Tibial nerve (tissue), 4 donors: ENCODE results near the gene CCDC88C. TPM values are rescaled to one million over a fixed set of nuclear protein-coding genes. Genes with fewer than 3 reads are reported as not detected.

Experiments used
- DNase-seq, 2 donors: peaks; one replicate each; pipeline ENCODE4 v3.0.0-alpha.2; 2019; ENCODE audit warnings: low spot score in 2 of 2
- H3K27ac ChIP-seq, 4 donors: fragments of 200-600 bp; sonication (generic) in 3 of 4; one replicate each; pipeline ENCODE4 v1.5.1; 2017 to 2019; ENCODE audit warnings: mild to moderate bottlenecking in 1 of 4
- H3K27me3 ChIP-seq, 2 donors: fragments of 200-600 bp; sonication (generic) in 1 of 2; one replicate each; pipeline versions ENCODE4 v1.5.1 to v1.6.0; 2017 to 2019
- H3K36me3 ChIP-seq, 3 donors: fragments of 200-600 bp; sonication (generic); one replicate each; pipeline ENCODE4 v1.5.1; 2018 to 2019
- H3K4me1 ChIP-seq, 4 donors: fragments of 200-600 bp; sonication (generic) in 3 of 4; one replicate each; pipeline ENCODE4 v1.5.1; 2017 to 2019
- H3K4me3 ChIP-seq, 4 donors: fragments of 200-600 bp; sonication (generic) in 3 of 4; one replicate each; pipeline ENCODE4 v1.5.1; 2017 to 2019; ENCODE audit warnings: mild to moderate bottlenecking in 1 of 4, moderate library complexity in 1 of 4
- H3K9me3 ChIP-seq, 4 donors: fragments of 200-600 bp; sonication (generic) in 3 of 4; one replicate each; pipeline ENCODE4 v1.5.1; 2017 to 2019
- CTCF ChIP-seq, 5 experiments: fragments of 200-600 bp in 3 of 5; fragments of 450-650 bp in 2 of 5; sonication (generic) in 3 of 5; IDR thresholded peaks; one replicate each; pipeline ENCODE4 v1.5.1; 2016 to 2019; ENCODE audit warnings: antibody characterized with exemption in 5 of 5, mild to moderate bottlenecking in 3 of 5, moderate library complexity in 2 of 5
- EP300 ChIP-seq, 2 donors: sonication (generic); formaldehyde crosslinking; IDR thresholded peaks; one replicate each; pipeline ENCODE4 v1.6.1; 2017; ENCODE audit warnings: antibody characterized with exemption in 2 of 2, mild to moderate bottlenecking in 1 of 2
- POLR2A ChIP-seq, 2 donors: fragments of 450-650 bp; IDR thresholded peaks; one replicate each; pipeline ENCODE4 v1.6.1; 2017; ENCODE audit warnings: antibody characterized with exemption in 2 of 2, mild to moderate bottlenecking in 2 of 2, moderate library complexity in 2 of 2
- WGBS, 2 donors: methylation state at CpG; one replicate each; pipeline ENCODE4 v1.1.5; 2018; 5-methylcytosine and 5-hydroxymethylcytosine counted together
- total RNA-seq, 4 donors: library from RNA; depleted of rRNA; stranded (reverse); fragments of >200 nt; gene quantifications; one replicate each; pipeline ENCODE4 v1.1.0, GENCODE V29; 2016

The CCDC88C gene
- total RNA-seq, 4 donors from 2014 or later, result 3.6 to 12.6 (median 6.8) TPM

- H3K27ac ChIP-seq, result no peak overlapping the region
- H3K36me3 ChIP-seq, result no peaks in the 10 kb centered on the region
- H3K27me3 ChIP-seq, result peaks cover 0 to 16% of the 10 kb centered on the region in 2 donors
- no peak overlapping the region for H3K4me3 ChIP-seq
- WGBS, 2 donors, result 79 to 86% methylated on average over 10 of the region's 10 CpGs
- H3K9me3 ChIP-seq, result no peaks in the 10 kb centered on the region
- DNase-seq, result no peak
- no peaks in the 10 kb centered on the region for H3K4me1 ChIP-seq
- no peak for TF ChIP-seq POLR2A (IDR thresholded peaks at IDR 0.05)
- TF ChIP-seq CTCF (IDR thresholded peaks at IDR 0.05), result no peak
- no peak for TF ChIP-seq EP300 (IDR thresholded peaks at IDR 0.05)
Observed at GRCh38 chr14:91305650-91306431, 111.8 kb downstream of the CCDC88C start.

GRCh38 chr14:91303924-91304229, 113.7 kb downstream of the CCDC88C start:
- peaks cover 0 to 16% of the 10 kb centered on the region in 2 donors for H3K27me3 ChIP-seq
- H3K27ac ChIP-seq, result no peak overlapping the region
- no peak for DNase-seq
- H3K4me1 ChIP-seq, result no peaks in the 10 kb centered on the region
- 73 to 78% methylated on average over 15 to 18 of the region's 18 CpGs for WGBS, 2 donors
- H3K36me3 ChIP-seq, result no peaks in the 10 kb centered on the region
- TF ChIP-seq EP300 (IDR thresholded peaks at IDR 0.05) (no peak), CTCF (IDR thresholded peaks at IDR 0.05) (no peak), POLR2A (IDR thresholded peaks at IDR 0.05) (no peak)
- no peak overlapping the region for H3K4me3 ChIP-seq
- H3K9me3 ChIP-seq, result no peaks in the 10 kb centered on the region

- Histone ChIP-seq H3K4me1 (peaks cover 0 to 4% (median 0%) of the 10 kb centered on the region in 4 donors), H3K9me3 (no peaks in the 10 kb centered on the region), H3K27me3 (peaks cover 0 to 16% of the 10 kb centered on the region in 2 donors), H3K36me3 (no peaks in the 10 kb centered on the region), H3K4me3 (no peak overlapping the region), H3K27ac (no peak overlapping the region)
- TF ChIP-seq CTCF (IDR thresholded peaks at IDR 0.05), result no peak
- TF ChIP-seq POLR2A (IDR thresholded peaks at IDR 0.05), result no peak
- no peak for TF ChIP-seq EP300 (IDR thresholded peaks at IDR 0.05)
- no peak for DNase-seq
- 47 to 54% methylated on average over 23 of the region's 23 CpGs for WGBS, 2 donors
Observed at GRCh38 chr14:91303091-91303923, 114.3 kb downstream of the CCDC88C start.

- Histone ChIP-seq H3K36me3 (peaks cover 0 to under 1% (median 0%) of the 10 kb centered on the region in 3 donors), H3K27me3 (peaks cover 0 to 16% of the 10 kb centered on the region in 2 donors), H3K27ac (no peak overlapping the region), H3K9me3 (no peaks in the 10 kb centered on the region), H3K4me1 (peaks cover 0 to 4% (median 0%) of the 10 kb centered on the region in 4 donors), H3K4me3 (no peak overlapping the region)
- WGBS, 2 donors, result 84 to 95% methylated on average over 3 of the region's 3 CpGs
- no peak for DNase-seq
- TF ChIP-seq POLR2A (IDR thresholded peaks at IDR 0.05) (no peak), EP300 (IDR thresholded peaks at IDR 0.05) (no peak), CTCF (IDR thresholded peaks at IDR 0.05) (no peak)
Observed at GRCh38 chr14:91302391-91302790, 115.2 kb downstream of the CCDC88C start.

DNA sequence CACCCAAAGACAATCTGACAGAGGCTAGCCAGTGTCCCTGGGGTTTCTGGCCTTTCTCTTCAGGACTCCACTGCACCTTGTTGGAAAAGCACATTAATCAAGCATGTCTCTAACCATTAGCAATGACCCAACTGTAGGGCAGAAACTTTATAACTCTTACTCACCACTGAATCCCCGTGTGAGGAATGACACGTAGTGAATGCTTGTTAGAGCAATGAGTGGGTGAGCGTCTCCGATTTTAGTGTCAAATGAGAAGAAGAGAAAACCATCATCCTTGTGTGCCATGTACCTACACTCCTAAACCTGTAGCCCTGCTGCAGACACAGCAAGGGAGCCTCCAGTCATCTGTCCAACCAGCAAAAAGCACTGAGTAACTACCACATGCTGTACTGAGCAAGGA, 116.7 kb downstream of the CCDC88C start:
- H3K27me3 ChIP-seq, result peaks cover 0 to 23% of the 10 kb centered on the region in 2 donors
- H3K36me3 ChIP-seq, result peaks cover 0 to 5% (median 0%) of the 10 kb centered on the region in 3 donors
- H3K4me1 ChIP-seq, result peaks cover 0 to 4% (median 0%) of the 10 kb centered on the region in 4 donors
- H3K9me3 ChIP-seq, result no peaks in the 10 kb centered on the region
- H3K27ac ChIP-seq, result no peak overlapping the region
- TF ChIP-seq POLR2A (IDR thresholded peaks at IDR 0.05), result no peak
- TF ChIP-seq CTCF (IDR thresholded peaks at IDR 0.05), result no peak
- 75 to 79% methylated on average over 4 of the region's 4 CpGs for WGBS, 2 donors
- H3K4me3 ChIP-seq, result no peak overlapping the region
- no peak for DNase-seq
